ENCODE data around the gene PELI3. TPM values are rescaled to one million over a fixed set of nuclear protein-coding genes. Genes with fewer than 3 reads are reported as not detected.

Gene PELI3
- total RNA-seq, 4 donors from 2014 or later, result 20.5 to 43.9 (median 29.9) TPM

GRCh38 chr11:66419825-66420224, 46.9 kb upstream of the PELI3 start:
- TF ChIP-seq EP300 (IDR thresholded peaks at IDR 0.05), result no peak
- no peak for TF ChIP-seq POLR2AphosphoS5 (IDR thresholded peaks at IDR 0.05)
- no peak for TF ChIP-seq CTCF (IDR thresholded peaks at IDR 0.05)
- TF ChIP-seq POLR2A (IDR thresholded peaks at IDR 0.05), result no peak
- peak overlapping the region in 2 of 4 donors; percentile 30 to 42 for H3K27ac ChIP-seq
- ATAC-seq, result no peak
- no peaks in the 10 kb centered on the region for H3K27me3 ChIP-seq
- peaks cover 0 to 27% of the 10 kb centered on the region in 2 donors for H3K36me3 ChIP-seq
- H3K9me3 ChIP-seq, result no peaks in the 10 kb centered on the region
- H3K4me3 ChIP-seq, result peak overlapping the region in 1 of 2 donors; percentile 4
- 6% methylated on average over 8 to 16 of the region's 30 CpGs for WGBS, 2 donors (ENCODE audit: low coverage in 1 of 2)
- peaks cover 0 to 46% (median 21%) of the 10 kb centered on the region in 3 donors for H3K4me1 ChIP-seq

- ATAC-seq, result peak; percentile 1
- Histone ChIP-seq H3K36me3 (peaks cover 0 to 38% of the 10 kb centered on the region in 2 donors), H3K27me3 (no peaks in the 10 kb centered on the region), H3K4me1 (peaks cover 0 to 44% (median 21%) of the 10 kb centered on the region in 3 donors), H3K9me3 (no peaks in the 10 kb centered on the region), H3K27ac (peak within 1 kb of the TSS in 3 of 4 donors; percentile 53 to 58 (median 57)), H3K4me3 (peak within 1 kb of the TSS in 1 of 2 donors; percentile 4)
- TF ChIP-seq EP300 (IDR thresholded peaks at IDR 0.05) (no peak), POLR2A (IDR thresholded peaks at IDR 0.05) (no peak), POLR2AphosphoS5 (IDR thresholded peaks at IDR 0.05) (no peak), CTCF (IDR thresholded peaks at IDR 0.05) (no peak)
- WGBS, 2 donors (ENCODE audit: low coverage in 1 of 2), result 24 to 35% methylated on average over 4 to 6 of the region's 71 CpGs
These were observed 45.8 kb upstream of the PELI3 start, which contains the start of gene NPAS4 for GRCh38 chr11:66420671-66421476. NPAS4 (plus strand) TSS chr11:66421035; CDS start chr11:66421180, 145 bp downstream.

- Histone ChIP-seq H3K27ac (peak overlapping the region in 3 of 4 donors; percentile 53 to 58 (median 57)), H3K9me3 (no peaks in the 10 kb centered on the region), H3K4me3 (no peak overlapping the region), H3K36me3 (peaks cover 0 to 46% of the 10 kb centered on the region in 2 donors), H3K27me3 (no peaks in the 10 kb centered on the region), H3K4me1 (peaks cover 0 to 44% (median 21%) of the 10 kb centered on the region in 3 donors)
- peak; percentile 91 for ATAC-seq
- TF ChIP-seq CTCF (IDR thresholded peaks at IDR 0.05), result peak in 1 of 4 experiments; percentile 15
- TF ChIP-seq POLR2A (IDR thresholded peaks at IDR 0.05), result no peak
- TF ChIP-seq POLR2AphosphoS5 (IDR thresholded peaks at IDR 0.05), result peak; percentile 85
- no peak for TF ChIP-seq EP300 (IDR thresholded peaks at IDR 0.05)
- 43 to 74% methylated on average over 5 to 8 of the region's 38 CpGs for WGBS, 2 donors (ENCODE audit: low coverage in 1 of 2)
These were observed 45.1 kb upstream of the PELI3 start for GRCh38 chr11:66421492-66422205.

- ATAC-seq, result no peak
- WGBS, 2 donors (ENCODE audit: low coverage in 1 of 2), result 63% methylated on average over 3 of the region's 23 CpGs; no CpG with 5 or more reads in 1 of the 2 donors
- Histone ChIP-seq H3K27ac (no peak overlapping the region), H3K9me3 (no peaks in the 10 kb centered on the region), H3K4me1 (peaks cover 0 to 5% (median 0%) of the 10 kb centered on the region in 3 donors), H3K36me3 (peaks cover 0 to 56% of the 10 kb centered on the region in 2 donors), H3K27me3 (no peaks in the 10 kb centered on the region), H3K4me3 (no peak overlapping the region)
- TF ChIP-seq POLR2AphosphoS5 (IDR thresholded peaks at IDR 0.05), result no peak
- no peak for TF ChIP-seq CTCF (IDR thresholded peaks at IDR 0.05)
- TF ChIP-seq EP300 (IDR thresholded peaks at IDR 0.05), result no peak
- no peak for TF ChIP-seq POLR2A (IDR thresholded peaks at IDR 0.05)
These were observed 40.4 kb upstream of the PELI3 start for GRCh38 chr11:66426314-66426713.
